HepG2 (cell line): Measurements from ENCODE around the gene PLD2. TPM values are rescaled to one million over a fixed set of nuclear protein-coding genes. Genes with fewer than 3 reads are reported as not detected.

Experiments
- ATAC-seq: fragments of 200-7000 bp; cut with Tn5 transposase; 3 replicates; pipeline ENCODE4 v1.9.1; 2020; ENCODE audit warnings: mild to moderate bottlenecking, moderate library complexity
- BruUV-seq: library from RNA; stranded (reverse); fragments of 400-500 nt; replicated peaks from 2 replicates; lab custom pipeline; 2021; lab: Mats Ljungman, UMichigan
- CTCF ChIA-PET: fragments of 300-600 bp; formaldehyde crosslinking; extraction: SDS; loops from one replicate; lab custom pipeline; 2021; ENCODE audit warnings: low total read pairs, inconsistent platforms, low intra/inter-chr PET ratio; lab: Yijun Ruan, JAX
- POLR2A ChIA-PET: fragments of 350-600 bp; sonication (Branson Sonifier 250); formaldehyde crosslinking; loops from one replicate; lab custom pipeline; 2020; ENCODE audit warnings: antibody characterized with exemption, inconsistent platforms; lab: Yijun Ruan, JAX
- DNase-seq: peaks from one replicate; pipeline ENCODE4 v3.0.0-alpha.2; 2015; ENCODE audit warnings: low spot score
- FAIRE-seq: peaks from 3 replicates; lab custom pipeline; 2011; peaks lifted over from hg19 to GRCh38; lab: Jason Lieb, UNC
- H2AFZ ChIP-seq: one replicate; pipeline ENCODE4 v1.6.1; 2011; ENCODE audit warnings: low read length, inconsistent platforms
- H3K27ac ChIP-seq: fragments of 300-600 bp; 3 replicates; pipeline ENCODE4 v1.8.0; 2011; ENCODE audit warnings: mixed run types, mild to moderate bottlenecking, mixed read lengths, low read length, inconsistent platforms; ENCODE audit not compliant: insufficient read depth; ENCODE audit errors: extremely low read length
- H3K27me3 ChIP-seq, 2 experiments: fragments of 200-600 bp in 1 of 2; 2 replicates in 1 of 2; 3 replicates in 1 of 2; pipeline versions ENCODE4 v1.6.0 to v1.8.0; 2011; ENCODE audit warnings: low read length in 2 of 2, mild to moderate bottlenecking in 2 of 2, moderate library complexity in 2 of 2, inconsistent platforms in 1 of 2; ENCODE audit not compliant: insufficient read depth in 2 of 2, control insufficient read depth in 1 of 2
- H3K36me3 ChIP-seq, 2 experiments: fragments of 200-600 bp in 1 of 2; replicated peaks in 1 of 2; 2 replicates in 1 of 2; 3 replicates in 1 of 2; pipeline versions ENCODE4 v1.5.1 to v1.8.0; 2011; ENCODE audit warnings: low read length in 2 of 2, inconsistent platforms in 1 of 2; ENCODE audit not compliant: insufficient read depth in 2 of 2, control insufficient read depth in 1 of 2
- H3K4me1 ChIP-seq: 2 replicates; pipeline ENCODE4 v1.5.1; 2012; ENCODE audit warnings: low read length, inconsistent platforms; ENCODE audit not compliant: insufficient read depth
- H3K4me2 ChIP-seq: 2 replicates; pipeline ENCODE4 v1.6.0; 2011; ENCODE audit warnings: low read depth, low read length, inconsistent platforms
- H3K4me3 ChIP-seq, 3 experiments: fragments of 200-600 bp in 1 of 3; sonication (generic), shearing (Covaris generic) in 1 of 3; replicated peaks in 1 of 3; 2 replicates each; pipeline ENCODE4 v1.5.1; 2011 to 2016; ENCODE audit warnings: low read length in 3 of 3, inconsistent platforms in 2 of 3, low read depth in 2 of 3, mild to moderate bottlenecking in 2 of 3, control low read depth in 1 of 3, mixed read lengths in 1 of 3; ENCODE audit not compliant: insufficient read depth in 1 of 3
- H3K79me2 ChIP-seq: one replicate; pipeline ENCODE4 v1.6.1; 2011; ENCODE audit warnings: low read length, inconsistent platforms; ENCODE audit not compliant: insufficient read depth
- H3K9ac ChIP-seq: 2 replicates; pipeline ENCODE4 v1.6.0; 2011; ENCODE audit warnings: mild to moderate bottlenecking, low read depth, low read length, inconsistent platforms; ENCODE audit not compliant: insufficient read depth
- H3K9me3 ChIP-seq: 2 replicates; pipeline ENCODE4 v1.5.1; 2012; ENCODE audit warnings: mild to moderate bottlenecking, low read length
- H4K20me1 ChIP-seq: 2 replicates; pipeline ENCODE4 v1.6.0; 2011; ENCODE audit warnings: inconsistent platforms, mild to moderate bottlenecking, low read length, moderate library complexity; ENCODE audit not compliant: insufficient read depth
- CBFB ChIP-seq: sonication (generic); formaldehyde crosslinking; IDR thresholded peaks from 2 replicates; pipeline ENCODE4 v1.4.0; 2020; ENCODE audit warnings: missing genetic modification reagents
- HNF4A ChIP-seq: sonication (generic); formaldehyde crosslinking; IDR thresholded peaks from 2 replicates; pipeline ENCODE4 v1.4.0; 2020; ENCODE audit warnings: missing genetic modification reagents
- IRX3 ChIP-seq: sonication (generic); formaldehyde crosslinking; IDR thresholded peaks from 2 replicates; pipeline ENCODE4 v1.8.1; 2023; ENCODE audit warnings: mild to moderate bottlenecking, low read depth, missing genetic modification reagents, borderline replicate concordance
- MYC ChIP-seq: sonication (generic); formaldehyde crosslinking; IDR thresholded peaks from 2 replicates; pipeline ENCODE4 v1.9.0; 2021; ENCODE audit warnings: missing genetic modification reagents, borderline replicate concordance
- PAX8 ChIP-seq: sonication (generic); formaldehyde crosslinking; IDR thresholded peaks from 2 replicates; pipeline ENCODE4 v1.8.0; 2022; ENCODE audit warnings: mild to moderate bottlenecking, missing genetic modification reagents, borderline replicate concordance
- PAXIP1 ChIP-seq: sonication (generic); formaldehyde crosslinking; conservative IDR thresholded peaks from 2 replicates; pipeline ENCODE4 v1.4.0; 2020; ENCODE audit warnings: mild to moderate bottlenecking, missing genetic modification reagents, moderate library complexity
- SP1 ChIP-seq, 2 experiments: fragments of 450-650 bp in 1 of 2; sonication (generic) in 1 of 2; formaldehyde crosslinking in 1 of 2; IDR thresholded peaks; 2 replicates each; pipeline versions ENCODE4 v1.4.0 to v1.6.1; 2016 to 2020; ENCODE audit warnings: missing genetic modification reagents in 1 of 2
- ZBTB3 ChIP-seq: sonication (generic); formaldehyde crosslinking; IDR thresholded peaks from 2 replicates; pipeline ENCODE4 v1.4.0; 2020; ENCODE audit warnings: low read depth, mild to moderate bottlenecking, moderate library complexity, missing genetic modification reagents, borderline replicate concordance
- ZFX ChIP-seq: sonication (generic); formaldehyde crosslinking; IDR thresholded peaks from 2 replicates; pipeline ENCODE4 v1.4.0; 2020; ENCODE audit warnings: mild to moderate bottlenecking, low read depth, missing genetic modification reagents, moderate library complexity
- ZNF776 ChIP-seq: sonication (generic); formaldehyde crosslinking; IDR thresholded peaks from 2 replicates; pipeline ENCODE4 v1.4.0; 2020; ENCODE audit warnings: mild to moderate bottlenecking, missing genetic modification reagents
- WGBS: methylation state at CpG from one replicate; pipeline ENCODE4 v1.1.6; 2017; ENCODE audit warnings: low lambda C conversion rate; 5-methylcytosine and 5-hydroxymethylcytosine counted together
- in situ Hi-C: cut with HindIII; loops from 2 replicates; pipeline ENCODE4 v1.10.0; 2017; ENCODE audit warnings: low pct_unique_long_range_greater_than_20kb; ENCODE audit not compliant: extremely low pct_ligation_motif_present
- intact Hi-C: fragments of 100-400 bp; cut with micrococcal nuclease; formaldehyde crosslinking; loops from one replicate; pipeline ENCODE4 v1.10.0; 2022; ENCODE audit not compliant: unreplicated experiment
- polyA plus RNA-seq, 8 experiments: library from polyadenylated mRNA; depleted of rRNA in 3 of 8; stranded (reverse) in 7 of 8; unstranded in 1 of 8; fragments of >200 nt; fragmentation: Illumina TruSeq in 4 of 8; extraction: Trizol in 4 of 8; gene quantifications; 2 replicates each; pipeline versions ENCODE4 v1.2.1 to v1.2.3, GENCODE V29; 2011 to 2016; ENCODE audit warnings: low read depth in 4 of 8, missing spikeins in 1 of 8, mixed read lengths in 1 of 8; ENCODE audit not compliant: insufficient read depth in 1 of 8
- total RNA-seq, 5 experiments: library from RNA; depleted of rRNA; stranded (reverse); fragments of >200 nt; fragmentation: Illumina TruSeq; extraction: Trizol; gene quantifications; 2 replicates each; pipeline ENCODE4 v1.2.3, GENCODE V29; 2016; ENCODE audit warnings: low read depth in 1 of 5

The PLD2 gene
- total and polyA plus RNA-seq, 2 of the 13 experiments (the other 11 are each of a cell fraction or from before 2014, with no cell fraction given), result 13.4 to 29.7 TPM

- Histone ChIP-seq H3K4me2 (no peak overlapping the region), H3K9ac (no peak overlapping the region), H2AFZ (no peak overlapping the region), H4K20me1 (no peaks in the 10 kb centered on the region), H3K9me3 (no peaks in the 10 kb centered on the region), H3K4me3 (no peak overlapping the region), H3K27me3 (no peaks in the 10 kb centered on the region), H3K27ac (no peak overlapping the region), H3K36me3 (peaks cover 8 to 12% of the 10 kb centered on the region in 2 experiments; a peak in 4 of 5 replicates), H3K4me1 (no peaks in the 10 kb centered on the region), H3K79me2 (no peaks in the 10 kb centered on the region)
- POLR2A ChIA-PET, result no interaction called here
- FAIRE-seq, result no peak
- CTCF ChIA-PET, result no interaction called here
- ATAC-seq, result no peak
- no peak for DNase-seq
- 91% methylated on average over 10 of the region's 13 CpGs for WGBS
- BruUV-seq, result no TSS peak
- intact Hi-C loops, result no loop called here
- in situ Hi-C loops, result no loop called here
- TF ChIP-seq HNF4A (no peak), SP1 (IDR thresholded peaks at IDR 0.05) (no peak), SP1 (CRISPR knock-in tag; IDR thresholded peaks at IDR 0.05) (no peak), ZNF776 (CRISPR knock-in tag) (no peak), ZFX (CRISPR knock-in tag) (no peak), PAX8 (CRISPR knock-in tag) (no peak), IRX3 (CRISPR knock-in tag) (no peak), PAXIP1 (CRISPR knock-in tag) (no peak), CBFB (CRISPR knock-in tag) (no peak), MYC (no peak), ZBTB3 (CRISPR knock-in tag) (no peak)
Observed at GRCh38 chr17:4816826-4817225, 9.9 kb downstream of the PLD2 start.
